ENCODE results near the gene MPPE1.
A peak's percentile ranks its signal among the peaks of the same experiment; 100 is the strongest.
"Not testable (repeated sequence)": the region's sequence is repeated elsewhere in the genome, so short reads cannot be mapped to it uniquely, and the experiment has no call there.

Gene MPPE1

GRCh38 chr18:11908182-11909060 lies at the start of gene MPPE1:
MPPE1 (minus strand) TSS chr18:11908317; CDS start chr18:11897264, 11,053 bp downstream.
- peak; percentile 60 for DNase-seq (ENCODE audit: low read depth, low spot score)

DNA sequence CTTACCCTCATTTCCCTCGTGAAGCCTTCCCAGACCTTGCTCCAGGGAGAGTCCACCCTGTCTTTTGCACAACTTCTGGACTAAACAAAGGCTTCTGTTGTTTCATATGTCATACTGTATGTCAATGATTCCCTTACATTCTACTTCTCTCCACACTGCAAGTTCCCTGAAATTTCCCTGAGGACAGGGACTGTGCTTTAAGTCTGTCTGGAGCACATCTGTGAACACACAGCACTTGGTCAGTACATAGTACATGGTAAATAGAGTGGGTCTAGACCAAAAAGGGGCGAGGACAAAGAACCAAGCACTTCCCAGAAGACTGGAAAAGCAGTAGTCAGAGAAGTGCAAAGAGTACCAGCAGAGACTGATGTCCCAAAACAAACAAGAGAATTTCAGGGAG lies 49.5 kb upstream of the MPPE1 start:
- no peak for DNase-seq (ENCODE audit: low read depth, low spot score)

- DNase-seq (ENCODE audit: low read depth, low spot score), result no peak
Observed at GRCh38 chr18:11956371-11957308, 48.5 kb upstream of the MPPE1 start.

DNA sequence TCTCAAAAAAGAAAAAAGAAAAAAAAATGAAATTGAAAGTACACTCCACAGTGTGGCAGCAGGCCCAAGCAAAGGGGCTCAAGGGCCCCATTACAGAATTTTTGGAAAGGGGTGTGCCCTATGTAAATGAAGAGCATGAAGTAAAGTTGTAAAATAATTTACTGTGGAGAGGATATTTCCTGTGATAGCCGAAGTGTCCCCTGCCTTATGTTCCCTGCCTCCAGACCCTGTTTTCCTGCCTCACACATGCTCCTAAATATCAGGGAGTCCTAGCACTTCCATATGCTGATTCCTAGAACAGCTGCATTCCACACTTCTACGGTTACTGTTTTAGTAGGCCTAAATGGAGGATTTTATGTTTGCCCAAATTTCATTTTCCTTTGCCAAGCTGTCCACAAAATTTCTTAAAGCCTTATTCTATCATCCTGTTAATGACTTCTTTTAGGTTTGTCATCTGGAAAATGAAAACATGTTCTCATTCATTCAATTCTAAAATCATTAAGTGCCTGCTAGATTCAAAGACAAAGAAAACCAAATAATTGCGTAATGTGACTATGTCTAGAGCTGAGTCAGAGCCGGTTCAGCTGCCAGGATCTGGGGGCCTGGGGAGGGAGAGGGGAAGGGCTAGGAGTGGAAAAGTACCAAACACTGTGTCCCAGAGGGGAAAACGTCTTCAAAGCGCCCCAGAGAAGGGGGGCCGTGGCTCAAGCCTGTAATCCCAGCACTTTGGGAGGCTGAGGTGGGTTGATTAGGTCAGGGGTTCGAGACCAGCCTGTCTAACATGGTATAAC lies 47.3 kb upstream of the MPPE1 start:
- no peak for DNase-seq (ENCODE audit: low read depth, low spot score)

DNA sequence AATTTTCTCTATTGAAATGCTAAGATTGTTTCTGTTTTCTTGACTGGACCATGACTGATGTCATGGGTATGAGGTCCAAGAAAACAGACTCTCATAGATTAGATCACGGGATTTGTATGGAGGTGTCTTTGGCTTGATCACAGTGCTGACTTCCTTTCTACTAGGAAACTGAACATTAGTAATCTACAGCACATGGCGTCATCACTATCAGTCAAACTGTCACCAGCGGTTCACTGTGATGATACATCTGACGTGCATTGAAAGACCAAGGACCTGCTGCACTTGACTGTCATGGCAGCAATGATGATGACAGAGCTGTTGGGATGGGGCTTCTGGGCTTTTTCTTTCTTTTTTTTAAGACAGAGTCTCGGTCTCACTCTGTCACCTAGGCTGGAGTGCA lies 45.0 kb upstream of the MPPE1 start:
- no peak for DNase-seq (ENCODE audit: low read depth, low spot score)

- no peak for DNase-seq (ENCODE audit: low read depth, low spot score)
Observed at GRCh38 chr18:11951390-11951851, 43.3 kb upstream of the MPPE1 start.

DNA sequence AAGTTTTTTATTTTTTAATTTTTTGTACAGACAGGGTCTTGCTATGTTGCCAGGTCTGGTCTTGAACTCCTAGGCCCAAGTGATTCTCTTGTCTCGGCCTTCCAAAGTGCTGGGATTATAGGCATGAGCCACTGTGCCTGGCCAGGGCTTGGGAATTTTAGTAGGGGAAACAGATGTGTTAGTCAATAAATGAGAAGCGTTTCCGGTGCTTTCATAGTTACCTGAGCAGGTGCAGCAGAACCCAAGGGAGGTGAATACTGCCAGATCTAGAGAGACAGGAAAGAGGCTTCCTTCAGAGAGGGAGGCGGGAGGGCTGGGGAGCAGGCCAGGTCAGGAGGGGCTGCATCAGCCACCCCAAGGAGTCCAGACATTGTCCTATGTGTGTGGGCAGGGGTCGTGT lies 42.7 kb upstream of the MPPE1 start:
- no peak for DNase-seq (ENCODE audit: low read depth, low spot score)

- no peak for DNase-seq (ENCODE audit: low read depth, low spot score)
Observed at GRCh38 chr18:11948852-11949523, 40.9 kb upstream of the MPPE1 start.

- DNase-seq (ENCODE audit: low read depth, low spot score), result peak; percentile 15
Observed at GRCh38 chr18:11947214-11948191, 39.4 kb upstream of the MPPE1 start.

DNA sequence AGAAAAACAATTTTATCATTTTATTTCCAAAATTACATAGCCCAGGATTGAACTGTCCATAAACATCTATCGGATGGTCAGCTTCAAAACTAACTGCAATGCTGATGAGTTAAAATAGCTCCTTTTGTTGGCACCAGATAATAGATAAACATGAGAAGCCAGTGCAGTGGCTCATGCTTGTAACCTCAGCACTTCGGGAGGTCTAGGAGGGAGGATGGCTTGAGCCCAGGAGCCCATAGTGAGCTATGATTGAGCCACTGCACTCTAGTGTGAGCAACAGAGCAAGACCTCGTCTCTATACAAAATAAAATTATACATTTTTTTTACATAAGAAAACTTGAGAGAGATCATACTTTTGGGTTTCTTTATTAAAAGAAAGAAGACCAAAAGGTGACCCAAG lies 38.6 kb upstream of the MPPE1 start:
- no peak for DNase-seq (ENCODE audit: low read depth, low spot score)

GRCh38 chr18:11945834-11946659 lies 37.9 kb upstream of the MPPE1 start:
- not testable (repeated sequence) for DNase-seq (ENCODE audit: low read depth, low spot score)

DNA sequence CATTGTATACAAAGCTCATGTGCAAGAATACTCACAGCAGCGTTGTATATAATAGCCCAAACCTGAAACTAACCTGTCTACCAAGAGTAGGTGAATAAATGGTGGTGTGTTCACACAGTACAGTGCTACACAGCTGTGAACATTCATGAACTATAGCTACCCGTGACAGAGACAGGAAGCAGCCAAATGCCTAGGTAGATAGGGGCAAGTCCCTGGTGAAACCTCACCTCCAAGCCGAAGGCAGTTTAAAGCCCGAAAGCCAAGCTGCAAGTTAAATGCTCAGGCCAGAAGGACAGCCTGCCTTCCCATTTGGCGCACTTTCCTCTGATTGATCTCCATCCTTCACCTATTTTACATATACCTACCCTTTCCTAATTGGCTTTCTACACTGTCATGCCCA lies 36.7 kb upstream of the MPPE1 start:
- DNase-seq (ENCODE audit: low read depth, low spot score), result no peak

DNA sequence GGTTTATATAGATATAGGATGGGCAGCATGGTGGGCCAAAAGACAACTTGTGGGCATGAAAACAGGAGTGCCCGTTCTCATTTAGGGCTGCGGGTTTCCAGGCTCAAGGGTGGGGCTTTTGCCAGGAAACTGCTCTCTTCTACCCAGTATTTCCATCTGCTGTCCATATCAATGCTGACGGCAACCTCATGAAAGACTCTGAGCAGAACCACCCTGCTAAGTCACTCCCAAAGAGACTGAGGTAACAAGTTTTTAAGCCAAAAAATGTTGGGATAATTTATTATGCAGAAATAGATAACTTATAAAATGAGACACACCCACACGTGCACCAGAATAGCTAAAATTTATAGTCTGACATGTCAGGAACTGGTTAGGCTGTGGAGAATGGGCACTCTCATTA lies 36.1 kb upstream of the MPPE1 start:
- no peak for DNase-seq (ENCODE audit: low read depth, low spot score)

- DNase-seq (ENCODE audit: low read depth, low spot score), result no peak
Observed at GRCh38 chr18:11943551-11943950, 35.4 kb upstream of the MPPE1 start.

DNA sequence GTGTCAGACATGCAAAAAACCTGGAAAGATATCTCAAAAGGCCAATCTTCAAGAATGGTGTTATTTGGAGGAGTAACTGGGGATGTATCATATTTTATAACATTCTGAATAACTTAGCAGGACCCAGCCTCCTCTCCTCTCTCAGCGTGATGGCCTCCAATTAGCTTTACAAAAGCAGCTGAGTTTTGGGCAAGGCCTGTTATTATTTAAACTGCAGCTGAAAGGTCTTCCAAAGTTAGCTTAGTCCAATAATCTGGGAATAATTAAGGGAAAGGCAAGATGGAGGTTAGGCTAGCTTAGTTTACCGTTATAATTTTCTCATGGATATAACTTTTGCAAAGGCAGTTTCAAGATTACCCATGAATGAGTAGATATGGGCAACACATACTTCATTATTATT lies 32.8 kb upstream of the MPPE1 start:
- DNase-seq (ENCODE audit: low read depth, low spot score), result no peak

DNA sequence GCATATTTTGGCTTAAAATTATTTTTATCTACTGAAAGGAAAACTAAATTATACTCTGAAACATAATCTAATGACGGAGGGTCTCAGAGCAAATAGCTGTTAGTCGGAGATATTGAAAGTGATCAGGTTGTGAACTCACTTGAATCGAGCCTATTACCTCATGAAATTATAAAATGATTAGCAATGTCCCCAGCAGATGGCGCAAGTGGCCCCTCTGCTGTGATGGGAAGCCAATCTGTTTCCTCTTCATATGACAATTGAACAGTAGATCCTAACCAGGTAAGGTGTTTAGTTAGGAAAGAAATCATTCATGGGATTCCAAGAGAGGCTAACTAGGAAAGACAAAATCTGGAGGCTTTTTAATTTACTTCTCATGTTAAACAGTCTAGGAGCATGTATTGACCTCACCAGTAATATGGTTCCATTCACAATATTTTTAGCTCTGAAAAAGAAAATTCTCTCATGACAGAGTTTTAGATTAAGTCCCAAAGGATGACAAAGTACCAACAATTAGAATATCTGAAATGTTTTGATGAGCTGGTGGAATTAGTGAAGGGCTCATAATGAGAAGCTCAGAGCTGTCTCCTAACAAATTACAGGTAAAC lies 29.9 kb upstream of the MPPE1 start:
- DNase-seq (ENCODE audit: low read depth, low spot score), result peak; percentile 50

DNA sequence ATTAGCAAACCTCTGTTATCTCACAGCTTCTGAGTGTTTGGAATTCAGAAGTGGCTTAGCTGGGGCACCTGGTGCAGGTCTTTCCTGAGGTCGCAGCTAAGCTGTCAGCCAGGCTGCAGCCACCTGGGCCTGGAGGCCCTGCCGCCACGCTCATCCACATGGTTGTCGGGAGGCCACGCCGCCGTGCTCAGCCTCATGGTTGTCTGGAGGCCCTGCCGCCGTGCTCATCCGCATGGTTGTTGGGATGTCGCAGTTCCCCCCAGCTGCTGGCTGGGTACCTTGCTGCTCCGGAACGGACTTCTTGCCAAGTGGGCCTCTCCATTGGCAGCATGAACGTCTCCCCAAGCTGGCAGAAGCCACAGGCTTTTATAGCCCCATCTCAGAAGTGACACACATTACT lies 24.3 kb upstream of the MPPE1 start:
- no peak for DNase-seq (ENCODE audit: low read depth, low spot score)

- DNase-seq (ENCODE audit: low read depth, low spot score), result no peak
Observed at GRCh38 chr18:11927497-11927896, 19.4 kb upstream of the MPPE1 start.
